Subcutaneous abdominal adipose tissue (tissue), 5 donors: ENCODE results near the gene TRH.
A peak's percentile ranks its signal among the peaks of the same experiment; 100 is the strongest.

Experiments
- H3K27ac ChIP-seq: one replicate; pipeline ENCODE4 v1.7.0; 2013; ENCODE audit warnings: low read depth, mild to moderate bottlenecking, inconsistent platforms, low read length, moderate library complexity
- H3K27me3 ChIP-seq, 5 donors: one replicate each; pipeline ENCODE4 v1.7.0; 2013; ENCODE audit warnings: low read length in 5 of 5, inconsistent platforms in 1 of 5; ENCODE audit not compliant: control insufficient read depth in 5 of 5, insufficient read depth in 4 of 5
- H3K36me3 ChIP-seq, 5 donors: one replicate each; pipeline ENCODE4 v1.7.0; 2013; ENCODE audit warnings: low read length in 5 of 5; ENCODE audit not compliant: control insufficient read depth in 5 of 5, insufficient read depth in 5 of 5
- H3K4me1 ChIP-seq, 5 donors: one replicate each; pipeline ENCODE4 v1.7.0; 2013; ENCODE audit warnings: low read length in 5 of 5, mild to moderate bottlenecking in 3 of 5, moderate library complexity in 1 of 5; ENCODE audit not compliant: control insufficient read depth in 5 of 5, insufficient read depth in 5 of 5
- H3K4me3 ChIP-seq, 5 donors: one replicate each; pipeline ENCODE4 v1.7.0; 2013; ENCODE audit warnings: low read length in 5 of 5, low read depth in 1 of 5
- H3K9ac ChIP-seq, 5 donors: one replicate each; pipeline ENCODE4 v1.7.0; 2013; ENCODE audit warnings: low read length in 5 of 5, mild to moderate bottlenecking in 4 of 5, moderate library complexity in 3 of 5
- H3K9me3 ChIP-seq, 5 donors: one replicate each; pipeline ENCODE4 v1.7.0; 2013; ENCODE audit warnings: low read length in 5 of 5; ENCODE audit not compliant: control insufficient read depth in 5 of 5
- donor health status: healthy.
- donor health status: healthy.
- donor health status: healthy.
- donor health status: healthy.
- donor health status: healthy.

Gene TRH

GRCh38 chr3:129961141-129961541 lies 13.4 kb upstream of the TRH start:
- Histone ChIP-seq H3K4me1 (no peaks in the 10 kb centered on the region), H3K36me3 (no peaks in the 10 kb centered on the region), H3K9me3 (no peaks in the 10 kb centered on the region), H3K4me3 (no peak overlapping the region), H3K27ac (no peak overlapping the region), H3K9ac (no peak overlapping the region), H3K27me3 (no peaks in the 10 kb centered on the region)

GRCh38 chr3:129962600-129962999 lies 11.9 kb upstream of the TRH start:
- Histone ChIP-seq H3K9ac (no peak overlapping the region), H3K27ac (no peak overlapping the region), H3K27me3 (peaks cover 0 to 1% (median 0%) of the 10 kb centered on the region in 5 donors), H3K36me3 (no peaks in the 10 kb centered on the region), H3K4me1 (no peaks in the 10 kb centered on the region), H3K9me3 (no peaks in the 10 kb centered on the region), H3K4me3 (no peak overlapping the region)

GRCh38 chr3:129965937-129966336 lies 8.6 kb upstream of the TRH start:
- no peaks in the 10 kb centered on the region for H3K36me3 ChIP-seq

GRCh38 chr3:129966876-129967275 lies 7.6 kb upstream of the TRH start:
- Histone ChIP-seq H3K4me1 (no peaks in the 10 kb centered on the region), H3K27me3 (peaks cover 0 to 7% (median 0%) of the 10 kb centered on the region in 5 donors), H3K4me3 (no peak overlapping the region), H3K9me3 (no peaks in the 10 kb centered on the region), H3K27ac (no peak overlapping the region), H3K36me3 (no peaks in the 10 kb centered on the region), H3K9ac (no peak overlapping the region)

More at GRCh38 chr3:129965937-129966336, 8.6 kb upstream of the TRH start:
- no peaks in the 10 kb centered on the region for H3K4me1 ChIP-seq
- no peak overlapping the region for H3K27ac ChIP-seq
- no peak overlapping the region for H3K9ac ChIP-seq
- H3K4me3 ChIP-seq = no peak overlapping the region
- no peaks in the 10 kb centered on the region for H3K9me3 ChIP-seq
- peaks cover 0 to 5% (median 0%) of the 10 kb centered on the region in 5 donors for H3K27me3 ChIP-seq

- Histone ChIP-seq H3K9me3 (no peaks in the 10 kb centered on the region), H3K4me3 (no peak overlapping the region), H3K4me1 (no peaks in the 10 kb centered on the region), H3K27ac (no peak overlapping the region), H3K36me3 (no peaks in the 10 kb centered on the region), H3K27me3 (peaks cover 0 to 9% (median 0%) of the 10 kb centered on the region in 5 donors), H3K9ac (no peak overlapping the region)
Observed at GRCh38 chr3:129967761-129968160, 6.8 kb upstream of the TRH start.

GRCh38 chr3:129971351-129972052 lies 3.0 kb upstream of the TRH start:
- no peak overlapping the region for H3K27ac ChIP-seq
- H3K4me1 ChIP-seq = peaks cover 0 to 19% (median 16%) of the 10 kb centered on the region in 5 donors
- H3K4me3 ChIP-seq = no peak overlapping the region
- no peaks in the 10 kb centered on the region for H3K9me3 ChIP-seq
- no peak overlapping the region for H3K9ac ChIP-seq
- peaks cover 20 to 29% (median 24%) of the 10 kb centered on the region in 5 donors for H3K27me3 ChIP-seq
- no peaks in the 10 kb centered on the region for H3K36me3 ChIP-seq

- peaks cover 23 to 37% (median 32%) of the 10 kb centered on the region in 5 donors for H3K27me3 ChIP-seq
- H3K4me1 ChIP-seq = peaks cover 0 to 19% (median 16%) of the 10 kb centered on the region in 5 donors
- H3K36me3 ChIP-seq = no peaks in the 10 kb centered on the region
- no peak overlapping the region for H3K27ac ChIP-seq
- H3K4me3 ChIP-seq = no peak overlapping the region
- H3K9me3 ChIP-seq = no peaks in the 10 kb centered on the region
- no peak overlapping the region for H3K9ac ChIP-seq
Observed at GRCh38 chr3:129972301-129972700, 2.2 kb upstream of the TRH start.

- Histone ChIP-seq H3K4me1 (peaks cover 0 to 19% (median 16%) of the 10 kb centered on the region in 5 donors), H3K27me3 (peaks cover 30 to 47% (median 42%) of the 10 kb centered on the region in 5 donors), H3K9ac (no peak overlapping the region), H3K27ac (no peak overlapping the region), H3K4me3 (no peak overlapping the region), H3K9me3 (no peaks in the 10 kb centered on the region), H3K36me3 (no peaks in the 10 kb centered on the region)
Observed at GRCh38 chr3:129973853-129974563, 512 bp upstream of the TRH start.

GRCh38 chr3:129974833-129975704 lies 549 bp downstream of the TRH start:
- no peaks in the 10 kb centered on the region for H3K36me3 ChIP-seq
- H3K4me3 ChIP-seq = peak overlapping the region; percentile 15 to 48 (median 44)
- H3K27ac ChIP-seq = no peak overlapping the region
- H3K4me1 ChIP-seq = peaks cover 0 to 19% (median 16%) of the 10 kb centered on the region in 5 donors
- peaks cover 30 to 54% (median 45%) of the 10 kb centered on the region in 5 donors for H3K27me3 ChIP-seq
- H3K9me3 ChIP-seq = no peaks in the 10 kb centered on the region
- no peak overlapping the region for H3K9ac ChIP-seq
